ENCODE results near the gene CD1B. TPM values are rescaled to one million over a fixed set of nuclear protein-coding genes. Genes with fewer than 3 reads are reported as not detected.

The CD1B gene
- total RNA-seq, 1 experiment from 2014 or later, result not detected

DNA sequence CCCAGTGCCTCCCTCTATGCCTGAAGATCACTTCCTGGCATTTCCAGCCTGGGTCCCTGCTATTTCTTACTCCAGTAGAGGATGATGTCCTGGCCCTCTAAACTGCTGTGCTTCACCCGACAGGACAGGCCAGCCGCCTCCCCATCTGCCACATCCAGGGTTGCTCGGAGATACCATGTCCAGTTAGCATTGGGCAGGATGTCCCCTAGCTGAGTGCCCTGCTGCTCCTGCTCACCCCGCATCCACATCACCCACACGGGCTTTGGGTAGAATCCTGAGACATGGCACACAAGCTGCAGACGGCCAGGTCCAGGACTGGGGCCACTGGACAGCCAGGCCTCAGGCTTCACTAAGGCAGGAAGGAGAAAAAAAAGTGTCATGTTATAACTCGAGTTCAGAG, 2.0 kb downstream of the CD1B start:
- TF ChIP-seq, protein P1, sequence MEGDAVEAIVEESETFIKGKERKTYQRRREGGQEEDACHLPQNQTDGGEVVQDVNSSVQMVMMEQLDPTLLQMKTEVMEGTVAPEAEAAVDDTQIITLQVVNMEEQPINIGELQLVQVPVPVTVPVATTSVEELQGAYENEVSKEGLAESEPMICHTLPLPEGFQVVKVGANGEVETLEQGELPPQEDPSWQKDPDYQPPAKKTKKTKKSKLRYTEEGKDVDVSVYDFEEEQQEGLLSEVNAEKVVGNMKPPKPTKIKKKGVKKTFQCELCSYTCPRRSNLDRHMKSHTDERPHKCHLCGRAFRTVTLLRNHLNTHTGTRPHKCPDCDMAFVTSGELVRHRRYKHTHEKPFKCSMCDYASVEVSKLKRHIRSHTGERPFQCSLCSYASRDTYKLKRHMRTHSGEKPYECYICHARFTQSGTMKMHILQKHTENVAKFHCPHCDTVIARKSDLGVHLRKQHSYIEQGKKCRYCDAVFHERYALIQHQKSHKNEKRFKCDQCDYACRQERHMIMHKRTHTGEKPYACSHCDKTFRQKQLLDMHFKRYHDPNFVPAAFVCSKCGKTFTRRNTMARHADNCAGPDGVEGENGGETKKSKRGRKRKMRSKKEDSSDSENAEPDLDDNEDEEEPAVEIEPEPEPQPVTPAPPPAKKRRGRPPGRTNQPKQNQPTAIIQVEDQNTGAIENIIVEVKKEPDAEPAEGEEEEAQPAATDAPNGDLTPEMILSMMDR (IDR thresholded peaks at IDR 0.05), result no peak
- Histone ChIP-seq H3K9me3 (ENCODE audit: control insufficient read depth, insufficient read depth, low read depth, low read length) (no peaks in the 10 kb centered on the region), H3K4me1 (ENCODE audit: control insufficient read depth, insufficient read depth, low read length) (no peaks in the 10 kb centered on the region), H3K27me3 (ENCODE audit: control insufficient read depth, insufficient read depth, low read length) (no peaks in the 10 kb centered on the region), H3K27ac (ENCODE audit: low read length) (no peak overlapping the region), H3K4me3 (ENCODE audit: low read depth in 2 of 2, low read length in 2 of 2) (no peak overlapping the region), H3K36me3 (ENCODE audit: control insufficient read depth, insufficient read depth, low read length) (no peaks in the 10 kb centered on the region)
- no peak for DNase-seq (ENCODE audit: low read depth, low spot score)
- no peak for ATAC-seq
- in situ Hi-C loops (cut with HindIII; ENCODE audit: low pct_unique_long_range_greater_than_20kb, low sequenced_read_pairs), result no loop called here
- ChIA-PET POLR2A (interaction anchor here (0.5 kb wide), 1 partner anchor 164 kb away, joined by 9 read pairs; no protein-coding TSS in a partner anchor), CTCF (interaction anchor here (1.3 kb wide), 1 partner anchor 125 kb away, joined by 8 read pairs; no protein-coding TSS in a partner anchor)
- intact Hi-C loops (cut with micrococcal nuclease; ENCODE audit: unreplicated experiment), result loop anchor here (10.0 kb wide), 1 partner anchor 124 kb away; no protein-coding TSS in a partner anchor
- no TSS peak for BruUV-seq (replicated peaks)

- no peak for DNase-seq (ENCODE audit: low read depth, low spot score)
- no peaks in the 10 kb centered on the region for H3K4me1 ChIP-seq (ENCODE audit: control insufficient read depth, insufficient read depth, low read length)
- POLR2A ChIA-PET, result no interaction called here
- intact Hi-C loops (cut with micrococcal nuclease; ENCODE audit: unreplicated experiment), result loop anchor here (10.0 kb wide), 1 partner anchor 124 kb away; no protein-coding TSS in a partner anchor
- H3K4me3 ChIP-seq (ENCODE audit: low read depth in 2 of 2, low read length in 2 of 2), result no peak overlapping the region
- TF ChIP-seq, protein P1 (IDR thresholded peaks at IDR 0.05), result no peak
- TF ChIP-seq SIN3A (IDR thresholded peaks at IDR 0.05; ENCODE audit: borderline replicate concordance, insufficient read depth, low read depth, low read length) (no peak), REST (IDR thresholded peaks at IDR 0.05; ENCODE audit: insufficient read depth in 1 of 2, low read depth in 2 of 2, low read length in 1 of 2) (no peak), TCF7L2 (IDR thresholded peaks at IDR 0.05; ENCODE audit: low read depth, low read length) (no peak), POLR2AphosphoS5 (IDR thresholded peaks at IDR 0.05; ENCODE audit: low read depth, low read length) (no peak)
- H3K9me3 ChIP-seq (ENCODE audit: control insufficient read depth, insufficient read depth, low read depth, low read length), result no peaks in the 10 kb centered on the region
- in situ Hi-C loops (cut with HindIII; ENCODE audit: low pct_unique_long_range_greater_than_20kb, low sequenced_read_pairs), result no loop called here
- no peaks in the 10 kb centered on the region for H3K27me3 ChIP-seq (ENCODE audit: control insufficient read depth, insufficient read depth, low read length)
- no peak overlapping the region for H3K27ac ChIP-seq (ENCODE audit: low read length)
- CTCF ChIA-PET, result no interaction called here
- BruUV-seq (replicated peaks), result no TSS peak
- no peaks in the 10 kb centered on the region for H3K36me3 ChIP-seq (ENCODE audit: control insufficient read depth, insufficient read depth, low read length)
- ATAC-seq, result no peak
Observed at GRCh38 chr1:158328426-158328825, 2.9 kb downstream of the CD1B start.

Measured in Panc1 (cell line).